IPS DF 4.7 (cell line): Measurements from ENCODE around the gene TMEM232.
"Not testable (repeated sequence)": the region's sequence is repeated elsewhere in the genome, so short reads cannot be mapped to it uniquely, and the experiment has no call there.

Source experiments
- DNase-seq: peaks from one replicate; pipeline ENCODE4 v3.0.0-alpha.2; 2013; ENCODE audit warnings: low spot score; ENCODE audit errors: extremely low read depth

Gene TMEM232

GRCh38 chr5:110707260-110707844 lies 19.1 kb downstream of the TMEM232 start:
- no peak for DNase-seq

GRCh38 chr5:110705349-110705748 lies 21.1 kb downstream of the TMEM232 start:
- no peak for DNase-seq

GRCh38 chr5:110703481-110703880 lies 23.0 kb downstream of the TMEM232 start:
- no peak for DNase-seq

- no peak for DNase-seq
These were observed 23.8 kb downstream of the TMEM232 start for GRCh38 chr5:110702704-110703103.

GRCh38 chr5:110702300-110702699 lies 24.2 kb downstream of the TMEM232 start:
- no peak for DNase-seq

GRCh38 chr5:110692669-110693068 lies 33.8 kb downstream of the TMEM232 start:
- DNase-seq = not testable (repeated sequence)

- not testable (repeated sequence) for DNase-seq
These were observed 35.9 kb downstream of the TMEM232 start for GRCh38 chr5:110690587-110690986.

GRCh38 chr5:110687485-110687884 lies 39.0 kb downstream of the TMEM232 start:
- no peak for DNase-seq

- no peak for DNase-seq
These were observed 40.2 kb downstream of the TMEM232 start for GRCh38 chr5:110686270-110686669.

GRCh38 chr5:110681953-110682352 lies 44.5 kb downstream of the TMEM232 start:
- DNase-seq = no peak

- DNase-seq = no peak
These were observed 45.4 kb downstream of the TMEM232 start for GRCh38 chr5:110681109-110681508.

GRCh38 chr5:110676554-110676953 lies 49.9 kb downstream of the TMEM232 start:
- DNase-seq = not testable (repeated sequence)

GRCh38 chr5:110665184-110665726 lies 61.2 kb downstream of the TMEM232 start:
- no peak for DNase-seq

GRCh38 chr5:110663525-110663924 lies 62.9 kb downstream of the TMEM232 start:
- DNase-seq = no peak

- DNase-seq = no peak
These were observed 68.5 kb downstream of the TMEM232 start for GRCh38 chr5:110658006-110658405.

GRCh38 chr5:110653231-110653970 lies 73.1 kb downstream of the TMEM232 start:
- no peak for DNase-seq

- DNase-seq = no peak
These were observed 75.0 kb downstream of the TMEM232 start for GRCh38 chr5:110651507-110651906.

GRCh38 chr5:110644357-110644756 lies 82.1 kb downstream of the TMEM232 start:
- DNase-seq = no peak

GRCh38 chr5:110638970-110639902 lies 87.2 kb downstream of the TMEM232 start:
- no peak for DNase-seq

GRCh38 chr5:110634475-110634874 lies 92.0 kb downstream of the TMEM232 start:
- DNase-seq = no peak

- no peak for DNase-seq
These were observed 95.2 kb downstream of the TMEM232 start for GRCh38 chr5:110631236-110631635.

- no peak for DNase-seq
These were observed 96.1 kb downstream of the TMEM232 start for GRCh38 chr5:110630350-110630749.
